Hematopoietic multipotent progenitor cell treated with erythropoietin and hydrocortisone succinate and interleukin-3 and kit ligand, for 17 days (in vitro differentiated cells): ENCODE data around the gene PRR27.

Source experiments
- DNase-seq: peaks from one replicate; pipeline ENCODE4 v3.0.0-alpha.2; 2015; ENCODE audit warnings: low spot score

The PRR27 gene

DNA sequence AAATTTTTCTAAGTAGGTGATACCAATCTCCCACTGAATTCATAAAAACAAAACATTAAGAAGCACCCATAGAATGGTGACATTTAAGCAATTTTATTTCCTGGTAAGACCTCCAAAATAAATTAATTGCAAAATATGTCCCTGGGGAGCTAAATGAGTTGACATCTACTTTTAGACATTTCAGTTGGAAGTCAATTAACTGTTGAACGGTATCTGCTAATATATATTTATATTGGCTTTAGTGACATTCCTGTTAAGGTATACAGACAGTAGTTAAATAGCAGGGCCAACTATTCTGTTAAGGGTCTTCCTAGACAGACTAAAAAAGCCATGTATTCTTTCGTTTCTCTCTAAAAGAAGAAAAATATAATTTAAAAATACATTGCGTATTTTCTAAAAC, at the start of gene PRR27:
Gene PRR27, plus strand, starts transcription at position 301 of the 400 bp plus-strand sequence. CDS start 139 bp downstream, outside the sequence.
- no peak for DNase-seq

- no peak for DNase-seq
These were observed 43.1 kb upstream of the PRR27 start for GRCh38 chr4:70110917-70111316.

GRCh38 chr4:70113656-70114055, 40.4 kb upstream of the PRR27 start:
- no peak for DNase-seq

DNA sequence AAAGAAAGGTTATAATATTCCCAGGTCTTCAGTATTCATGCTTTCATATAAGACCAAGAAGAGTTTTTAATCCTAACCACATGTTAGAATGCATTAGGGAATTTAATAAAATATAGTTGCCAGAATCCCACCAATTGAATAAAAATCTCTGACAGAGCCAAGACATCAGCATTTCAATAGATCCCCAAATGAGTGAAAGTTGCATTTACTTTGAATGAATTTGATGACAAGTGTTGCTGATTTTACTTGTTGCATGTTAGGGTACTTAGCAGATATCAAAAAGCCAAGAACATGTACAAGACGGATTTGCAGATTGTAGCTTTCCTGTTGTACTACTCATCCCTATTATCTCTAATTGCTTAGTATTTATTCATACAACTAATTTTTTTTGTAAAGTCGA, 39.9 kb upstream of the PRR27 start:
- DNase-seq, result no peak

- no peak for DNase-seq
These were observed 33.7 kb upstream of the PRR27 start for GRCh38 chr4:70120323-70120722.

DNA sequence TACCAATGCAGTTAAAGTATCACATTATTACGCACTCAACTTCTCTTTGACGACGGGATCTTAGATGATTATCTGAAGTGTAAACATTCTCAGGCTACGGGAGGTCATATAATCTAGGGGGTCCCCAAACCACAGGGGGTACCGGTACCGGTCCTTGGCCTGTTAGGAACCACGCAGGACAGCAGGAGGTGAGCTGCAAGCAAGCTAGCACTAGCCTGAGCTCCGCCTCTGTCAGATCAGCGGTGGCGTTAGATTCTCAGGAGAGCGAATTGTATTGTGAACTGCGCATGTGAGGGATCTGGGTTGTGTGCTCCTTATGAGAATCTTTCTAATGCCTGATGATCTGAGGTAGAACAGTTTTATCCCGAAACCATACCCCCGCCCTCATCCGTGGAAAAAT, 20.6 kb upstream of the PRR27 start:
- DNase-seq, result no peak

GRCh38 chr4:70138751-70139150, 15.3 kb upstream of the PRR27 start:
- DNase-seq, result no peak

DNA sequence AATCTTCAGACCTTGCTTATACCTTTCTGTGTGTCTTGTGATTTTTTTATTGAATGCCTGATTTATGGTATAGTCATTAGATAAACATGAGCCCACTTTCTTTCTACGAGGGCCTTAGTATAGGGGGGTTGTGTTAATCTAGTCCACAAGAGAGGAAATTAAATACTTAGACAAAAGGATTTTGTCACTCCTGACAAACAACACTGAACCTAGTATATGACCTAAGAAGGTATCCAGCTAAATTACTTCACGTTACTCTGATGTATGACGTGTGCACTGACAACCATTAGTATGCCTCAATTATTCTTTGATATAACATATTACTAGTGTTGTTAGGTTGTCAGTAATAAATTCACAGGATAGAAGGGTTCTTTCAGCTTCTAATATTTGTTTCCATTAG, 2.8 kb upstream of the PRR27 start:
- DNase-seq, result no peak

DNA sequence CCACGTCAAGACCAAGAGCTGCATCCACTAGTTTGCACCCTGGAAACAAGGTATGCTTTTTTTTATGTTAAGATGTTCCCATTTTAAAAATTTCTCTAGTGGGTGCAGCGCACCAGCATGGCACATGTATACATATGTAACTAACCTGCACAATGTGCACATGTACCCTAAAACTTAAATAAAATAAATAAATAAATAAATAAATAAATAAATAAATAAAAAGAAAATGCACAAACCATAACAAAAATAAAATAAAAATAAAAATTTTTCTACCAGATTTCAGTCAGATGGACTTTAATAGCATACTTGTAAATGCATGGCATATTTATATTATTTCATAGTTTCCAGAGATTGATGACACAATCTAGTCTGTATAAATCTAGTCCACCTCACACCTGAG, 1.9 kb upstream of the PRR27 start:
- no peak for DNase-seq

DNA sequence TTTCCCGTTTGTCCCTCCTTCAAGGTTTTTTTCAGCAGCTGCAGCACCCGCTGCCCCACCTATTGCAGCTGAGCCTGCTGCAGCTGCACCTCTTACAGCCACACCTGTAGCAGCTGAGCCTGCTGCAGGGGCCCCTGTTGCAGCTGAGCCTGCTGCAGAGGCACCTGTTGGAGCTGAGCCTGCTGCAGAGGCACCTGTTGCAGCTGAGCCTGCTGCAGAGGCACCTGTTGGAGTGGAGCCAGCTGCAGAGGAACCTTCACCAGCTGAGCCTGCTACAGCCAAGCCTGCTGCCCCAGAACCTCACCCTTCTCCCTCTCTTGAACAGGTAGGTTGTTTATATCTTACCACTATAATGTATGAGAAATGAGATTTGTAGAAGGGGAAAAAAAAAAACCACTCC, 4.5 kb downstream of the PRR27 start:
- DNase-seq, result no peak

DNA sequence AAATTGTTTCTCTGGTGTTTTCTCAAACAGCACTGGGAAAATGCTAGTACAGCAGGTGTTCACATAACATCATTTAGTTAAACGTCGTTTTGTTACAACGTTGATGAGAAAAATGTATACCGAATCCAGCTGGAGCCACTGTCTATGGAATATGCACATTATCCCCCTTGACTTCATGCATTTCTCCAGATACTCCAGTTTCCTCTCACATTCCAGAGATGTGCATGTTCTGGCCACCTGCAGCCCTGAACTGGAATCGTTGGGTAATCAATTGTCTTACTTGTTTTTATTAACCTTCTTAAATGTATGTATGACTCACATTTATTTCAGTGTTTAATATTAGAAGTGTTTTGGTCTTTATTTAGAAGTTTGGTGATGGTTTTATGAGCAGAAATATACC, 23.1 kb downstream of the PRR27 start:
- DNase-seq, result no peak

DNA sequence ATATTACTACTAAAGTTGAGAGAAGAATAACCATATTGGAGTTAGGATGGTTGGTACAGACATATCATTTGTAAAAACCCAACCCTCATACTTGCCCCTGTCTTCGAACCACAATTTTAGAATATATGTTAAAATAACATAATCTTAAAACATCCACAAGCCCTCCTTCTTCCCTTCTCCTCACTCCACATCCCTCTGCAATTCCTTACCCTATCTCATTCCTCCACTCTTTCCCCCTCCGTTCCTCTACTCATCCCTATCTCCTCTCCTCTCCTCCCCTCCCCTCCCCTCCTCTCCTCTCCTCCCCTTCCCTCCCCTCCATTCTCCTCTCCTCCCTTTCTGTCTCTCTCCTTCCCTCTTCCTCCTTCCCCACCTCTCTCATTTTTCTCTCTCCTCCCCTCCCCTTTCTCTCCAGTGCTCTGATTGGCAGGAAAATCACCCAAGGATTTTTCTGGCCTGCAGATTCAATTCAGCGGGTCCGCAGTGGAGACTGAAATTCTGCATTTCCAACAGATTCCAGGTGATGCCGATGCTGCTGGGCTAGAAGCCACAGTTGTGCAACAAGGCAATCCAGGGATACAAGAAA, 24.1 kb downstream of the PRR27 start:
- DNase-seq, result no peak

GRCh38 chr4:70179811-70180210, 25.8 kb downstream of the PRR27 start:
- no peak for DNase-seq

DNA sequence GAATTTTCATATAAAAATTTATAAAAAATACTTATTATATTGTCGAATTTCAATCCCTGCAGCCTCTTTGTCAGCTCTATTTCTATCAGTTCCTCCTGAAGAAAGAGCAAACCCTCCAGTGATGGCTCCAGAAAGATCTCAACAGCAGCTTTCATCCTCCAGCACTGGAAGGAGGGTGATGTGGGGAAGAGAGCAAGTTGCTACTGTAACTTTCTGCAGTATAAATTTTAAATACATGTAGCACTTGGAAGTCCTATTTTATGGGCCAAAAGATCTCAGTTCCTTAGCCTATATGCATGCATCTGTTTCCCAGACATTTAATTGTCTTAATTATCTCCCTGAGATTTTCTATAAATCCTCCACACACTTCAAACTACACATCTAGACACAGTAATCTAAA, 27.8 kb downstream of the PRR27 start:
- DNase-seq, result no peak

DNA sequence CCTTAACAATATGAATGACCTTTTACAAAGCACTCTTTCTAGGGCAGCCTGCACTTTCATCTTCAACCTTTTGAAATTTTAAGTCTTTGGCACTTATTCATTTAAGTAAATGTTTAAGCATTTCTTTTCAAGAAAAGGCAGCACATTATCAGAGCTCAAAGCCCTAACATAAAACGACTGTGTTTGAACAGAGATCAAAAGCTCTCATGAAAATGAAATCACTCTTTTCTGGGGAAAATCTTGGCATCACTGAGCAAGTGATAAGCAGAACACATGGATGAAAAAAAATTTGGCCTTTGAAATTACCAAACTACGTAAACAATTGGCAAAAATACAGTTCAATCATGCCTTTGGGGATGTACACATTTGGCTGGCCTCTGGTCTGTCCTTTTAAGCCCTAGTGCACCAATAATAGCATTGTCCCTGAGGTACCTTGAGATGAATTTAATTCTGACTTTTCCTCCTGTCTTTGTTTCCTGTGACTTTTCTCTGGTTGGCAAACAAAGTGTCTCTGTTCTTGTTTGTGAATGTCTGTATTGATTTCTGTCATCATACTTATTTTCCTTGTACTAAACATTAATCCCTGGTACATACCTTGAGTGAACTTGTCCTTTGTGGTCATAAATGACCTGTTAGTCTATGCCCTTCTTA, 28.6 kb downstream of the PRR27 start:
- no peak for DNase-seq

DNA sequence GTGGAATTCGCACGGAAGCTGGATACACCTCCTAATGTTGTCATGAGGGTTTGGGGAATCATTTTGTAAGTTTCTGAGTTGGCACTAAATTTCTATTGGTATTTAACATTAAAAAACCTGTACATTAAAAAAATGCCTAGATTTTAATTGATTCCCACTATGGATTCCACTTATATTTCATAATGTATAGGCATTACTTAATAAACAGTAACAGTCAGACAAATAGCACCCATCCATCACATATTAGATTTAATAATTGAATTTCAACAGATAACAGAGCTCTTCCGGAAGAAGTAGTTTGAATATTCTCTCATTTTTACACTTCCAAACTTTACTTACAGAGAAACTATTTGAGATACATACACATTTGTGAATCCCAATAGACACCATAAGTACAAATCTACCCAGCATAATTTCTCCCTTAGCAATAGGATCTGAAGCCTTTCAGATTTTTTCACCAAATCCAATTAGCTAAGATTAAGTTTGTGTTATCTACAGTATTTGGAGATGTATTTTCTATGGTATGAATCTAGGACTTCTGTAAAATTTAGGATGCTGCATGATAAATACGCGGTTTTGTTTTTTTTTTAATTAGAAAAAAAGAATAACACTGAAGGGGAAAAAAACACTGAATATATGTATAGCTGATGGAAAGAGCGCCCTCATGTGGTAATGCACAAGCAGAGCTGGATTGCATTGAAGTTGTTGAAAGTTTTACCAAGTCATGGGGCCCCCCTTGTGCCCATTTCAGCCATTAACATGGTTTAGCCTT, 29.3 kb downstream of the PRR27 start:
- peak; percentile 15 for DNase-seq

GRCh38 chr4:70183940-70184246, 29.9 kb downstream of the PRR27 start:
- DNase-seq, result no peak

DNA sequence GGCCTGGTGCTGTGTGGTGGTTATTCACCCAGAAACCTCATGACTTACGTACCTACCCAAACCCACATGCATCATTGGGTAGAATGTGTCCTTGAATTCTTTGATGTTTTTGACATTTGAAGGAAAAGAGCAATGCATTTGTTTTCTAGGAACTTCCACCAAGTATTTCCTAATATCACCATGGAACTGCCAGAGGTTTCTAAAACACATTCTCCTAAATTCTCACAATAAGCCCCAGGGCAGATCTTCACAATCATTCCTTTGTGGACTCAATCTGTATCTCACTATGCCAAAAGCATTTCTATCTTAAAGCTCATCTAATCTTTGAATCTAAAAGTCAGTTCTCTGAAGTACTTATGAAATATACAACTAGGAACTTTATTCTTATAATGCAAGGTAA, 33.2 kb downstream of the PRR27 start:
- DNase-seq, result no peak

GRCh38 chr4:70190579-70190978, 36.5 kb downstream of the PRR27 start:
- no peak for DNase-seq

DNA sequence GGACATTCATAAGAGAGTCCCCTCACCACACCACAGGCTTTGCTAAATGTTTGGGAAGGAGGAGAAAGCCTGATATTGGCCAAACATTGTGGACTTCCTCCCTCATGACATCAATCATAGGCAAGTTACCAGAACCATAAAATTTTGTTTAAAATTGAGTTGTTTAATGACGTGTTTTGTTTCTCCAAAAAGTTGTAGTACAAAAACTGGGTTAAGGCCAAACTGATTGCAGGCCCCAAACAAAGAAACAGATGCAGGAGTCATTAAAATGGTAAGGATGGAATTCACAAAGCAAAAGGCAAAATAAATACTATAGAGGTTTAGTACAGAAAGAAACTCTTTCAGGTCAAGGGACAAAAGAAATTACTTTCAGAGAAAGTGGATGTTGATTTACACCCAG, 37.6 kb downstream of the PRR27 start:
- DNase-seq, result no peak

DNA sequence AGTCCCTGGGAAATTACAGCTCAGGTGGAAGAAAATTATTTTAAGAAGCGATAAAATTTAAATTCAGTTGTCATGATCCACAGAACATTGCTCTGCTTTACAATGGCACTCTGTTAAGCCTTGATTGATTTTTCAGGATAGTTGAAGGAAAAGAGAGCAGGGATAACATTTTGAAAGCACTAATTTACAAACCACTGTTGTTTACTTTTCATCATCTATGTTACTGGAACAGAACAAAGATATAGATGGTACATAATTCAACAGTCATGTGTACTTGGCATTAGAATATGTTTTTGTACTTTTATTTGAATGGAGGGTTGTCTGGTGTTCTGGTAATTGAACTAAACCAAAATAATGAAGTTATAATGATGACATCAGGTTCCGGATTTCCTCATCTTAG, 38.9 kb downstream of the PRR27 start:
- no peak for DNase-seq

GRCh38 chr4:70195425-70195824, 41.4 kb downstream of the PRR27 start, which contains the start of gene ODAM:
ODAM (plus strand) TSS chr4:70195725; CDS start chr4:70196544, 819 bp downstream.
- no peak for DNase-seq

GRCh38 chr4:70196857-70197256, 42.8 kb downstream of the PRR27 start:
- DNase-seq, result no peak

GRCh38 chr4:70197842-70198241, 43.8 kb downstream of the PRR27 start:
- no peak for DNase-seq
